ENCODE measurements around the gene PELI1. TPM values are rescaled to one million over a fixed set of nuclear protein-coding genes. Genes with fewer than 3 reads are reported as not detected.

Gene PELI1
- total and polyA plus RNA-seq, 2 of the 8 experiments (the other 6 are each of a cell fraction or from before 2014, with no cell fraction given): 21.8 to 57.1 TPM

DNA sequence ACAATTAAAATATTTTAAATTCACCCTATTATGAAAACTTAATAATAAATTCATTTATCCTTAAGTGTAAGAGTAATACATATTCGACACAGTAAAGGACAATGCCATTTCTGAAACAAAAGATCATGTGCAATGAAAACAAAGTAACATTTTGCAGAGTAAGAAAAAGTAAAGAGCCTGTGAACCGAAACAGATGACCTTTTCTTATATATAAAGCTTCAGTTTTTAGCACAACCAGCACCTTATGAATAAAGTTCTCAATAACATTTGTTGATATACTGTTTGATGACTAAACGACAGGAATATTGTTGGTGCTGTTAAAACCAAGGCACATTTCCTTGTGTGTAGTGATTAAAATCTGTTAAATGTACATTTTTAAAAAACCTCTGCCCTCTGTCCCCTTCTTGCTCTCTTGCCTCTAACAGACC lies 1.5 kb downstream of the PELI1 start:
- no peak overlapping the region for H2BK20ac ChIP-seq (ENCODE audit: low read length)
- no peaks in the 10 kb centered on the region for H3K9me3 ChIP-seq (ENCODE audit: insufficient read depth in 2 of 2, low read depth in 1 of 2, low read length in 1 of 2)
- no peak overlapping the region for H4K5ac ChIP-seq (ENCODE audit: insufficient read length, low read depth, low read length)
- no peak overlapping the region for H4K8ac ChIP-seq (ENCODE audit: extremely low read depth, insufficient read depth, low read length)
- H4K20me1 ChIP-seq (replicated peaks in 1 of 2; ENCODE audit: control insufficient read depth in 1 of 2, insufficient read depth in 2 of 2, low read length in 2 of 2): peaks cover 0 to 9% of the 10 kb centered on the region in 2 experiments
- H3K4me1 ChIP-seq (replicated peaks in 1 of 4; ENCODE audit: control insufficient read depth in 3 of 4, insufficient read depth in 4 of 4, low read length in 3 of 4): peaks cover 0 to 8% (median 2%) of the 10 kb centered on the region in 4 experiments; a peak in 2 of 7 replicates
- H3K79me1 ChIP-seq (ENCODE audit: low read depth, low read length): peaks cover 3% of the 10 kb centered on the region; the same call in 1 of the 2 replicates
- DNase-seq (ENCODE audit: low read depth in 1 of 2, low spot score in 2 of 2) (no peak), FAIRE-seq (no peak)
- no peaks in the 10 kb centered on the region for H3K27me3 ChIP-seq (replicated peaks in 1 of 4; ENCODE audit: control insufficient read depth in 3 of 4, extremely low read depth in 1 of 4, insufficient read depth in 3 of 4, low read length in 3 of 4)
- H2AK5ac ChIP-seq (ENCODE audit: low read depth, low read length): no peak overlapping the region
- no peak overlapping the region for H2BK12ac ChIP-seq (ENCODE audit: low read depth, low read length)
- TF ChIP-seq CEBPB (IDR thresholded peaks at IDR 0.05; ENCODE audit: low read depth, low read length) (no peak), NANOG (IDR thresholded peaks at IDR 0.05; ENCODE audit: insufficient read depth, low read depth, low read length, poor library complexity, severe bottlenecking) (no peak), ZNF274 (IDR thresholded peaks at IDR 0.05; ENCODE audit: borderline replicate concordance, extremely low read depth, low read length) (no peak), SIRT6 (IDR thresholded peaks at IDR 0.05; ENCODE audit: low read length) (no peak)
- H2BK5ac ChIP-seq (ENCODE audit: low read depth, low read length): no peak overlapping the region
- peak overlapping the region; percentile 65 to 71 for H3K4me2 ChIP-seq (ENCODE audit: insufficient read depth in 1 of 2, low read depth in 2 of 2, low read length in 2 of 2)
- H3K4me3 ChIP-seq (ENCODE audit: extremely low read depth in 1 of 4, insufficient read depth in 2 of 4, low read depth in 3 of 4, low read length in 4 of 4): peak overlapping the region; percentile 62 to 94 (median 80)
- H3K9ac ChIP-seq (replicated peaks in 1 of 4; ENCODE audit: extremely low read depth in 1 of 4, low read depth in 3 of 4, low read length in 3 of 4): peak overlapping the region in 3 of 4 experiments; percentile 14 to 92 (median 81); a peak in 3 of 7 replicates
- no peak overlapping the region for H2BK120ac ChIP-seq (replicated peaks; ENCODE audit: low read depth, low read length)
- no peak overlapping the region for H3K23ac ChIP-seq (ENCODE audit: insufficient read length)
- H3K79me2 ChIP-seq (ENCODE audit: control insufficient read depth in 1 of 2, insufficient read depth in 2 of 2, low read length in 2 of 2): peaks cover 22 to 58% of the 10 kb centered on the region in 2 experiments
- 23% methylated on average over 3 of the region's 3 CpGs; no CpG with 5 or more reads in 1 of the 2 experiments for WGBS, 2 experiments (ENCODE audit: extremely low coverage in 1 of 2, insufficient coverage in 1 of 2, insufficient read length in 1 of 2, insufficient replicate concordance in 2 of 2, low coverage in 1 of 2, low lambda C conversion rate in 2 of 2, missing lambda C conversion rate in 1 of 2)
- H4K91ac ChIP-seq (replicated peaks; ENCODE audit: insufficient read length, low read length): no peak overlapping the region
- no peak overlapping the region for H3K27ac ChIP-seq (ENCODE audit: low read depth, low read length)
- H3K36me3 ChIP-seq (ENCODE audit: control insufficient read depth in 2 of 4, insufficient read depth in 4 of 4, low read length in 3 of 4): peaks cover 2 to 7% (median 4%) of the 10 kb centered on the region in 4 experiments; a peak in 4 of 8 replicates
- H3K14ac ChIP-seq (ENCODE audit: insufficient read length): no peak overlapping the region
- CTCF ChIA-PET (ENCODE audit: partially characterized antibody): interaction anchor here (1.0 kb wide), 1 partner anchor 9 kb away, joined by 3 read pairs; no protein-coding TSS in a partner anchor
- no peak overlapping the region for H3K18ac ChIP-seq (ENCODE audit: extremely low read depth, low read length)
- H3K23me2 ChIP-seq (ENCODE audit: low read depth, low read length): peaks cover 2% of the 10 kb centered on the region; the same call in 1 of the 2 replicates
- POLR2A ChIA-PET (ENCODE audit: partially characterized antibody): interaction anchor here (0.7 to 4.7 kb wide), 7 partner anchors 11 to 380 kb away, joined by 3 to 35 read pairs (median 4); no protein-coding TSS in a partner anchor
- no peak overlapping the region for H2BK15ac ChIP-seq (ENCODE audit: low read length)
- H3K56ac ChIP-seq (replicated peaks; ENCODE audit: insufficient read length, low read depth, low read length): no peak overlapping the region
- no peak overlapping the region for H2AFZ ChIP-seq (ENCODE audit: low read length)
- no peak overlapping the region for H3K4ac ChIP-seq (replicated peaks; ENCODE audit: insufficient read length, low read depth, low read length)
